SK-N-SH (cell line): Measurements from ENCODE around the gene CLSTN2. TPM values are rescaled to one million over a fixed set of nuclear protein-coding genes. Genes with fewer than 3 reads are reported as not detected.

Source experiments
- CTCF ChIA-PET: fragments of 300-600, 350-600 bp; formaldehyde crosslinking; extraction: SDS; loops from one replicate; lab custom pipeline; 2021; lab: Yijun Ruan, JAX
- POLR2A ChIA-PET: fragments of 350-600 bp; sonication (Branson Sonifier 250); formaldehyde crosslinking; extraction: SDS; loops from one replicate; lab custom pipeline; 2020; ENCODE audit warnings: antibody characterized with exemption, inconsistent platforms; lab: Yijun Ruan, JAX
- DNase-seq: peaks from one replicate; pipeline ENCODE4 v3.0.0; 2012
- H2AFZ ChIP-seq: fragments of 200-600 bp; sonication (generic); 2 replicates; pipeline ENCODE4 v1.8.1; 2016; ENCODE audit warnings: antibody characterized with exemption, mild to moderate bottlenecking, low read depth
- H3F3A ChIP-seq: fragments of 200-600 bp; sonication (generic); replicated peaks from 2 replicates; pipeline ENCODE3; 2016; ENCODE audit warnings: antibody characterized with exemption, mild to moderate bottlenecking; ENCODE audit not compliant: insufficient read depth
- H3K27ac ChIP-seq, 2 experiments: fragments of 200-500 bp in 1 of 2; fragments of 200-600 bp in 1 of 2; sonication (Bioruptor generic) in 1 of 2; sonication (generic), shearing (Covaris generic) in 1 of 2; 2 replicates each; pipeline versions ENCODE4 v1.5.1 to v1.6.1; 2014 to 2016; ENCODE audit warnings: low read depth in 2 of 2, inconsistent platforms in 1 of 2, low read length in 1 of 2, mild to moderate bottlenecking in 1 of 2, mixed read lengths in 1 of 2
- H3K27me3 ChIP-seq: fragments of 200-600 bp; sonication (generic), shearing (Covaris generic); 2 replicates; pipeline ENCODE4 v1.6.1; 2016; ENCODE audit warnings: mixed run types; ENCODE audit not compliant: insufficient read depth
- H3K36me3 ChIP-seq, 2 experiments: fragments of 200-500 bp in 1 of 2; fragments of 200-600 bp in 1 of 2; sonication (Bioruptor generic) in 1 of 2; sonication (generic) in 1 of 2; replicated peaks in 1 of 2; 2 replicates each; pipeline versions ENCODE3 to v1.5.1; 2014 to 2016; ENCODE audit warnings: low read length in 1 of 2, mild to moderate bottlenecking in 1 of 2; ENCODE audit not compliant: insufficient read depth in 2 of 2, control insufficient read depth in 1 of 2
- H3K4me1 ChIP-seq, 2 experiments: fragments of 200-500 bp in 1 of 2; fragments of 200-600 bp in 1 of 2; sonication (Bioruptor generic) in 1 of 2; sonication (generic), shearing (Covaris generic) in 1 of 2; 2 replicates each; pipeline versions ENCODE4 v1.5.1 to v1.6.1; 2014 to 2016; ENCODE audit warnings: low read depth in 1 of 2, low read length in 1 of 2, mixed run types in 1 of 2; ENCODE audit not compliant: insufficient read depth in 2 of 2, control insufficient read depth in 1 of 2
- H3K4me2 ChIP-seq: fragments of 200-600 bp; sonication (generic), shearing (Covaris generic); 2 replicates; pipeline ENCODE4 v1.6.1; 2017; ENCODE audit warnings: mixed run types
- H3K4me3 ChIP-seq, 2 experiments: fragments of 200-500 bp in 1 of 2; fragments of 200-600 bp in 1 of 2; sonication (Bioruptor generic) in 1 of 2; sonication (generic), shearing (Covaris generic) in 1 of 2; 2 replicates each; pipeline versions ENCODE4 v1.5.1 to v1.8.1; 2014 to 2016; ENCODE audit warnings: low read depth in 2 of 2, inconsistent platforms in 1 of 2, low read length in 1 of 2, mild to moderate bottlenecking in 1 of 2, mixed read lengths in 1 of 2, moderate library complexity in 1 of 2
- H3K79me2 ChIP-seq: fragments of 200-600 bp; sonication (generic); 2 replicates; pipeline ENCODE4 v1.8.1; 2017; ENCODE audit warnings: mild to moderate bottlenecking; ENCODE audit not compliant: insufficient read depth
- H3K9ac ChIP-seq: fragments of 200-600 bp; sonication (generic); 2 replicates; pipeline ENCODE4 v1.6.1; 2017; ENCODE audit warnings: mixed run types
- H3K9me2 ChIP-seq: fragments of 200-600 bp; sonication (generic); 2 replicates; pipeline ENCODE4 v1.6.1; 2017; ENCODE audit warnings: mixed run types
- H3K9me3 ChIP-seq: fragments of 200-600 bp; sonication (generic); 2 replicates; pipeline ENCODE4 v1.6.1; 2017; ENCODE audit warnings: mixed run types, mild to moderate bottlenecking, moderate library complexity
- H4K20me1 ChIP-seq: fragments of 200-600 bp; sonication (generic); 2 replicates; pipeline ENCODE4 v1.6.1; 2017; ENCODE audit warnings: mild to moderate bottlenecking, mixed run types; ENCODE audit not compliant: insufficient read depth
- CHD2 ChIP-seq: fragments of 150-350 bp; IDR thresholded peaks from 2 replicates; pipeline ENCODE4 v1.6.1; 2018; ENCODE audit warnings: low read length; ENCODE audit not compliant: partially characterized antibody
- CTCF ChIP-seq: fragments of 200-600 bp; sonication (generic); IDR thresholded peaks from 2 replicates; pipeline ENCODE4 v1.6.1; 2017; ENCODE audit warnings: antibody characterized with exemption, mild to moderate bottlenecking, moderate library complexity
- EP300 ChIP-seq, 2 experiments: IDR thresholded peaks; 2 replicates each; pipeline versions ENCODE4 v1.4.0 to v1.6.1; 2012; ENCODE audit warnings: borderline replicate concordance in 1 of 2, low read depth in 1 of 2, low read length in 1 of 2
- FOXJ3 ChIP-seq: sonication (generic); formaldehyde crosslinking; IDR thresholded peaks from 2 replicates; pipeline ENCODE4 v1.5.1; 2020; ENCODE audit warnings: mild to moderate bottlenecking, missing genetic modification reagents
- GABPA ChIP-seq: IDR thresholded peaks from 2 replicates; pipeline ENCODE4 v1.4.0; 2012; ENCODE audit warnings: low read depth, mild to moderate bottlenecking
- MAX ChIP-seq: IDR thresholded peaks from 2 replicates; pipeline ENCODE4 v1.4.0; 2012; ENCODE audit warnings: low read depth
- MEF2A ChIP-seq: IDR thresholded peaks from 2 replicates; pipeline ENCODE4 v1.4.0; 2012; ENCODE audit warnings: low read depth, borderline replicate concordance
- MXI1 ChIP-seq: IDR thresholded peaks from 2 replicates; pipeline ENCODE4 v1.6.1; 2012; ENCODE audit warnings: mild to moderate bottlenecking, low read depth, low read length, improper control_type of control experiment
- PBX3 ChIP-seq: IDR thresholded peaks from 2 replicates; pipeline ENCODE4; 2012
- RAD21 ChIP-seq: IDR thresholded peaks from 2 replicates; pipeline ENCODE4 v1.6.1; 2012; ENCODE audit warnings: mild to moderate bottlenecking, low read length
- TAF1 ChIP-seq: IDR thresholded peaks from 2 replicates; pipeline ENCODE4 v1.6.1; 2012; ENCODE audit warnings: low read depth, mild to moderate bottlenecking, low read length, moderate library complexity, borderline replicate concordance
- TCF12 ChIP-seq: IDR thresholded peaks from 2 replicates; pipeline ENCODE4 v1.4.0; 2012
- USF1 ChIP-seq: IDR thresholded peaks from 2 replicates; pipeline ENCODE4 v1.4.0; 2012; ENCODE audit warnings: low read depth, borderline replicate concordance
- ZBTB33 ChIP-seq: IDR thresholded peaks from 2 replicates; pipeline ENCODE4 v1.4.0; 2012; ENCODE audit warnings: low read depth, borderline replicate concordance
- WGBS: methylation state at CpG from one replicate; pipeline ENCODE4 v1.1.6; 2017; ENCODE audit warnings: low lambda C conversion rate; 5-methylcytosine and 5-hydroxymethylcytosine counted together
- polyA plus RNA-seq, 3 experiments: library from polyadenylated mRNA; depleted of rRNA; stranded (reverse); fragments of >200 nt; gene quantifications; 2 replicates each; pipeline ENCODE4 v1.2.3, GENCODE V29; 2012

Gene CLSTN2
- polyA plus RNA-seq, 1 of the 3 experiments (the other 2 are of a cell fraction), result 0.02 TPM

GRCh38 chr3:140128217-140128616 lies 193.2 kb downstream of the CLSTN2 start (continued):
- no peak for TF ChIP-seq ZBTB33
- no peak for TF ChIP-seq GABPA
- no peak for TF ChIP-seq MXI1

GRCh38 chr3:140128631-140129030 lies 193.6 kb downstream of the CLSTN2 start:
- peaks cover 0 to 32% of the 10 kb centered on the region in 2 experiments; a peak in 2 of 4 replicates for H3K4me1 ChIP-seq
- WGBS, result 31% methylated on average over 5 of the region's 5 CpGs
- no peaks in the 10 kb centered on the region for H3K27me3 ChIP-seq
- no peaks in the 10 kb centered on the region for H3F3A ChIP-seq
- peak; percentile 5 for DNase-seq
- peak; percentile 37 for TF ChIP-seq CTCF
- TF ChIP-seq RAD21, result peak; percentile 41
- TF ChIP-seq TAF1, result no peak
- no peak overlapping the region for H2AFZ ChIP-seq
- H3K4me2 ChIP-seq, result no peak overlapping the region
- CTCF ChIA-PET, result interaction anchor here (0.7 to 2.0 kb wide), 14 partner anchors 10 to 193 kb away, joined by 3 to 5 read pairs (median 3); partner anchors contain the start of gene CLSTN2
- H3K9ac ChIP-seq, result no peak overlapping the region
- H3K36me3 ChIP-seq, result no peaks in the 10 kb centered on the region
- H3K79me2 ChIP-seq, result no peaks in the 10 kb centered on the region
- no peaks in the 10 kb centered on the region for H3K9me2 ChIP-seq
- H3K9me3 ChIP-seq, result no peaks in the 10 kb centered on the region
- POLR2A ChIA-PET, result interaction anchor here (0.6 kb wide), 1 partner anchor 75 kb away, joined by 3 read pairs; no protein-coding TSS in a partner anchor
- no peaks in the 10 kb centered on the region for H4K20me1 ChIP-seq
- H3K4me3 ChIP-seq, result no peak overlapping the region
- H3K27ac ChIP-seq, result peak overlapping the region in 1 of 2 experiments; percentile 89; a peak in 2 of 4 replicates

GRCh38 chr3:140129768-140130284 lies 194.8 kb downstream of the CLSTN2 start:
- H3K27me3 ChIP-seq, result no peaks in the 10 kb centered on the region
- H3K9me3 ChIP-seq, result no peaks in the 10 kb centered on the region
- H3K9me2 ChIP-seq, result no peaks in the 10 kb centered on the region
- CTCF ChIA-PET, result interaction anchor here (1.0 to 1.9 kb wide), 7 partner anchors 9 to 369 kb away, joined by 3 to 5 read pairs (median 4); no protein-coding TSS in a partner anchor
- no peaks in the 10 kb centered on the region for H3K79me2 ChIP-seq
- H4K20me1 ChIP-seq, result no peaks in the 10 kb centered on the region
- TF ChIP-seq CTCF (no peak), PBX3 (no peak), MEF2A (no peak), MXI1 (no peak), GABPA (no peak), CHD2 (no peak), USF1 (no peak), EP300 (IDR thresholded peaks at IDR 0.05; ENCODE audit: borderline replicate concordance in 1 of 2, low read depth in 1 of 2, low read length in 1 of 2) (no peak), TCF12 (no peak), FOXJ3 (no peak), MAX (no peak)
- H3F3A ChIP-seq, result no peaks in the 10 kb centered on the region
- H3K36me3 ChIP-seq, result no peaks in the 10 kb centered on the region
- H2AFZ ChIP-seq, result no peak overlapping the region
- no peak overlapping the region for H3K9ac ChIP-seq
- 19% methylated on average over 6 of the region's 6 CpGs for WGBS
- H3K4me1 ChIP-seq, result peaks cover 0 to 32% of the 10 kb centered on the region in 2 experiments; a peak in 2 of 4 replicates
- DNase-seq, result no peak
- no peak overlapping the region for H3K4me3 ChIP-seq
- POLR2A ChIA-PET, result no interaction called here
- no peak overlapping the region; a peak in 1 of 4 replicates for H3K27ac ChIP-seq
- no peak overlapping the region for H3K4me2 ChIP-seq
